ENCODE measurements around the gene HAPLN2. TPM values are rescaled to one million over a fixed set of nuclear protein-coding genes. Genes with fewer than 3 reads are reported as not detected.

The HAPLN2 gene
- total RNA-seq, 6 experiments from 2014 or later, result not detected

- no peak for DNase-seq
- 9% methylated on average over 10 of the region's 40 CpGs for WGBS (ENCODE audit: insufficient coverage, low coverage, low lambda C conversion rate, missing lambda C conversion rate)
- no peaks in the 10 kb centered on the region for H3K27me3 ChIP-seq
- H3K36me3 ChIP-seq, result no peaks in the 10 kb centered on the region
- intact Hi-C loops (cut with DNase I), result no loop called here
- ATAC-seq, result no peak
- no peak overlapping the region for H3K27ac ChIP-seq
- H3K4me3 ChIP-seq, result no peak overlapping the region
- H3K4me1 ChIP-seq, result peaks cover 0 to 5% (median 0%) of the 10 kb centered on the region in 4 donors
- no peak for TF ChIP-seq POLR2A (IDR thresholded peaks at IDR 0.05)
- no peak for TF ChIP-seq CTCF (IDR thresholded peaks at IDR 0.05)
- no peaks in the 10 kb centered on the region for H3K9me3 ChIP-seq
Observed at GRCh38 chr1:156642265-156643048, 23.2 kb downstream of the HAPLN2 start.

- H3K27me3 ChIP-seq, result no peaks in the 10 kb centered on the region
Observed at GRCh38 chr1:156643049-156643777, 24.0 kb downstream of the HAPLN2 start.

GRCh38 chr1:156643778-156644092 lies 24.5 kb downstream of the HAPLN2 start:
- no peak for TF ChIP-seq CTCF (IDR thresholded peaks at IDR 0.05)
- TF ChIP-seq POLR2A (IDR thresholded peaks at IDR 0.05), result no peak
- no peak overlapping the region for H3K27ac ChIP-seq
- no peak for ATAC-seq
- intact Hi-C loops (cut with DNase I), result no loop called here
- H3K9me3 ChIP-seq, result no peaks in the 10 kb centered on the region
- WGBS (ENCODE audit: insufficient coverage, low coverage, low lambda C conversion rate, missing lambda C conversion rate), result 38% methylated on average over 4 of the region's 7 CpGs
- peaks cover 0 to 5% (median 0%) of the 10 kb centered on the region in 4 donors for H3K4me1 ChIP-seq
- H3K27me3 ChIP-seq, result no peaks in the 10 kb centered on the region
- no peak for DNase-seq
- H3K36me3 ChIP-seq, result no peaks in the 10 kb centered on the region
- no peak overlapping the region for H3K4me3 ChIP-seq

More at GRCh38 chr1:156643049-156643777, 24.0 kb downstream of the HAPLN2 start:
- no peak overlapping the region for H3K4me3 ChIP-seq
- no peak for TF ChIP-seq POLR2A (IDR thresholded peaks at IDR 0.05)
- no peak for TF ChIP-seq CTCF (IDR thresholded peaks at IDR 0.05)
- H3K4me1 ChIP-seq, result peaks cover 0 to 5% (median 0%) of the 10 kb centered on the region in 4 donors
- intact Hi-C loops (cut with DNase I), result no loop called here
- no peaks in the 10 kb centered on the region for H3K36me3 ChIP-seq
- ATAC-seq, result no peak
- no peak for DNase-seq
- WGBS (ENCODE audit: insufficient coverage, low coverage, low lambda C conversion rate, missing lambda C conversion rate), result 48% methylated on average over 6 of the region's 7 CpGs
- H3K27ac ChIP-seq, result no peak overlapping the region
- H3K9me3 ChIP-seq, result no peaks in the 10 kb centered on the region

- Histone ChIP-seq H3K4me3 (no peak overlapping the region), H3K9me3 (no peaks in the 10 kb centered on the region), H3K27ac (no peak overlapping the region), H3K36me3 (no peaks in the 10 kb centered on the region), H3K27me3 (no peaks in the 10 kb centered on the region), H3K4me1 (peaks cover 0 to 5% (median 0%) of the 10 kb centered on the region in 4 donors)
- intact Hi-C loops (cut with DNase I), result no loop called here
- DNase-seq (no peak), ATAC-seq (no peak)
- no peak for TF ChIP-seq CTCF (IDR thresholded peaks at IDR 0.05)
- TF ChIP-seq POLR2A (IDR thresholded peaks at IDR 0.05), result no peak
- no CpG with 5 or more reads among the region's 3 CpGs for WGBS (ENCODE audit: insufficient coverage, low coverage, low lambda C conversion rate, missing lambda C conversion rate)
Observed at GRCh38 chr1:156644146-156644545, 24.9 kb downstream of the HAPLN2 start.
